ENCODE measurements around the gene MMS19. TPM values are rescaled to one million over a fixed set of nuclear protein-coding genes. Genes with fewer than 3 reads are reported as not detected.

The MMS19 gene
- total RNA-seq, 2 experiments from 2014 or later, result 74.8 to 95.7 TPM

DNA sequence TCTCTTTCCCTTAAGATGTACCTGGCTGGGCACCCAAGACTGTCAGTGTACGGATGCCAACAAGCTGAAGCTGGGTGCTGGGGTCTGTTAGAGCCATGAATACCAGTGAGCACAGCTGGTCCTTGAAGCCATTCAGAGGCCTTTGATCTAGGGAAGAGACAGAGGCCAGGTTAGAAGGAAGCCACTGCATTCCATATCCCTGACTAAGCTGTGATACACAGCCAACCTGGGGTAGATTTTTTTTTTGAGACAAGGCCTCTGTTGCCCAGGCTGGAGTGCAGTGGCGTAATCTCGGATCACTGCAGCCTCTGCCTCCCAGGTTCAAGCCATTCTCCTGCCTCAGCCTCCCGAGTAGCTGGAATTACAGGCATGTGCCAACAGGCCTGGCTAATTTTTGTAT is 31.5 kb downstream of the MMS19 start:
- H2AFZ ChIP-seq (ENCODE audit: low read length), result no peak overlapping the region
- no peak overlapping the region for H3K27ac ChIP-seq (ENCODE audit: low read depth, low read length, poor library complexity, severe bottlenecking)
- no TSS peak for BruUV-seq (replicated peaks)
- H3K79me2 ChIP-seq (ENCODE audit: insufficient read depth, low read depth, low read length), result no peaks in the 10 kb centered on the region
- no peaks in the 10 kb centered on the region for H3K9me2 ChIP-seq (ENCODE audit: insufficient read depth, low read length)
- CTCF ChIA-PET (ENCODE audit: unreplicated experiment), result interaction anchor here (0.8 kb wide), 1 partner anchor 188 kb away, joined by 3 read pairs; no protein-coding TSS in a partner anchor
- no peak overlapping the region for H3K4me3 ChIP-seq (ENCODE audit: low read depth, low read length, poor library complexity, severe bottlenecking)
- TF ChIP-seq EZH2phosphoT487 (IDR thresholded peaks at IDR 0.05; ENCODE audit: borderline replicate concordance, low read depth, low read length), result no peak
- TF ChIP-seq, protein P1, sequence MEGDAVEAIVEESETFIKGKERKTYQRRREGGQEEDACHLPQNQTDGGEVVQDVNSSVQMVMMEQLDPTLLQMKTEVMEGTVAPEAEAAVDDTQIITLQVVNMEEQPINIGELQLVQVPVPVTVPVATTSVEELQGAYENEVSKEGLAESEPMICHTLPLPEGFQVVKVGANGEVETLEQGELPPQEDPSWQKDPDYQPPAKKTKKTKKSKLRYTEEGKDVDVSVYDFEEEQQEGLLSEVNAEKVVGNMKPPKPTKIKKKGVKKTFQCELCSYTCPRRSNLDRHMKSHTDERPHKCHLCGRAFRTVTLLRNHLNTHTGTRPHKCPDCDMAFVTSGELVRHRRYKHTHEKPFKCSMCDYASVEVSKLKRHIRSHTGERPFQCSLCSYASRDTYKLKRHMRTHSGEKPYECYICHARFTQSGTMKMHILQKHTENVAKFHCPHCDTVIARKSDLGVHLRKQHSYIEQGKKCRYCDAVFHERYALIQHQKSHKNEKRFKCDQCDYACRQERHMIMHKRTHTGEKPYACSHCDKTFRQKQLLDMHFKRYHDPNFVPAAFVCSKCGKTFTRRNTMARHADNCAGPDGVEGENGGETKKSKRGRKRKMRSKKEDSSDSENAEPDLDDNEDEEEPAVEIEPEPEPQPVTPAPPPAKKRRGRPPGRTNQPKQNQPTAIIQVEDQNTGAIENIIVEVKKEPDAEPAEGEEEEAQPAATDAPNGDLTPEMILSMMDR (conservative IDR thresholded peaks at IDR 0.05; ENCODE audit: low read length), result no peak
- peaks cover 10% of the 10 kb centered on the region for H3K4me1 ChIP-seq (ENCODE audit: insufficient read depth, low read length, poor library complexity, severe bottlenecking)
- no peaks in the 10 kb centered on the region for H4K20me1 ChIP-seq (ENCODE audit: insufficient read depth, low read length)
- POLR2A ChIA-PET, result no interaction called here
- intact Hi-C loops (cut with micrococcal nuclease; ENCODE audit: unreplicated experiment), result no loop called here
- no peak for DNase-seq (ENCODE audit: low spot score)
- H3K9me3 ChIP-seq (ENCODE audit: low read length), result no peaks in the 10 kb centered on the region
- H3K4me2 ChIP-seq (ENCODE audit: low read length), result no peak overlapping the region
- H3K36me3 ChIP-seq (ENCODE audit: insufficient read depth, low read length), result peaks cover 98% of the 10 kb centered on the region

DNA sequence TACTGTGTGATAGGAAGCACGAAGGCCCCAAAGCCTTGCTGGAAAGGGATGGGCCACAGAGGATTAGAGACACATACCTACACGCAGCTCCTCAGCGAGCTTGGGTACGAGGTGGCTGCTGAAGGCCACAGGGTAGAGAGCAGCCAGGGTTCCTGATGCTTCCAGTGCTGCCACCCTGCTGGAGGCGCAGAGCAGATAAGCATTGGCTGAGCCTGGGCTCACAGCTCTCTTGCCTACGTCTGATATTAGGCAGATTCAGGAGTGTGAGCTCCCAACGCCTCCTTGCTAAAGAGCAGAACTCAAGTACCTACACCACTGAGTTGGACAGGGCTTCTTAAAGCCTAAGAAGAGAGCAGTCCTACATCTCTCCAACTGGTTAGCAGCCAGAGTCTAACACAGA is 32.2 kb downstream of the MMS19 start:
- no peaks in the 10 kb centered on the region for H3K79me2 ChIP-seq (ENCODE audit: insufficient read depth, low read depth, low read length)
- no peak overlapping the region for H3K4me3 ChIP-seq (ENCODE audit: low read depth, low read length, poor library complexity, severe bottlenecking)
- CTCF ChIA-PET (ENCODE audit: unreplicated experiment), result interaction anchor here (0.8 kb wide), 1 partner anchor 187 kb away, joined by 3 read pairs; no protein-coding TSS in a partner anchor
- H3K4me2 ChIP-seq (ENCODE audit: low read length), result no peak overlapping the region
- BruUV-seq (replicated peaks), result no TSS peak
- peaks cover 98% of the 10 kb centered on the region for H3K36me3 ChIP-seq (ENCODE audit: insufficient read depth, low read length)
- TF ChIP-seq EZH2phosphoT487 (IDR thresholded peaks at IDR 0.05; ENCODE audit: borderline replicate concordance, low read depth, low read length), result no peak
- TF ChIP-seq, protein P1 (conservative IDR thresholded peaks at IDR 0.05; ENCODE audit: low read length), result no peak
- no peaks in the 10 kb centered on the region for H3K9me2 ChIP-seq (ENCODE audit: insufficient read depth, low read length)
- POLR2A ChIA-PET, result interaction anchor here (0.6 kb wide), 1 partner anchor 44 kb away, joined by 6 read pairs; no protein-coding TSS in a partner anchor
- no peak overlapping the region for H2AFZ ChIP-seq (ENCODE audit: low read length)
- no peaks in the 10 kb centered on the region for H4K20me1 ChIP-seq (ENCODE audit: insufficient read depth, low read length)
- H3K9me3 ChIP-seq (ENCODE audit: low read length), result no peaks in the 10 kb centered on the region
- DNase-seq (ENCODE audit: low spot score), result no peak
- H3K27ac ChIP-seq (ENCODE audit: low read depth, low read length, poor library complexity, severe bottlenecking), result no peak overlapping the region
- intact Hi-C loops (cut with micrococcal nuclease; ENCODE audit: unreplicated experiment), result no loop called here
- peaks cover 10% of the 10 kb centered on the region for H3K4me1 ChIP-seq (ENCODE audit: insufficient read depth, low read length, poor library complexity, severe bottlenecking)

DNA sequence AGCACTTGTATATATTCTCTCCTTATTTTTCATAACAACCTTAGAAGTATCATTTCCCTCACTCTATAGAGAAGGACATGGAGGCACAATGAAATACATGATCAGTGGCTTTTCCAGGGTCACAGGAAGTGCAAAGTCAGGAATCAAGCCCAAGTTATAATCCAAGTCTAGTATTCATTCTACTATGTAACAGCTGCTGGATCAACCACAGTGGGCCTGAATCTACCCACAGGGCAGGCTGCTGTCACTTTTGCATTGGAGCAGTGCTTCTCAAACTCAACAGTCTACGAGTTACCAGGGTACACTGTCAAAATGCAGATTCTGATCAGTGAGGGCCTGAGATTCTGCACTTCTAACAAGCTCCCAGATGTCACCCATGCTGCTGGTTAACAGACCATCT is 34.0 kb downstream of the MMS19 start:
- H3K4me3 ChIP-seq (ENCODE audit: low read depth, low read length, poor library complexity, severe bottlenecking), result no peak overlapping the region
- H3K79me2 ChIP-seq (ENCODE audit: insufficient read depth, low read depth, low read length), result no peaks in the 10 kb centered on the region
- POLR2A ChIA-PET, result no interaction called here
- no peak overlapping the region for H2AFZ ChIP-seq (ENCODE audit: low read length)
- no peak overlapping the region for H3K4me2 ChIP-seq (ENCODE audit: low read length)
- no peak for DNase-seq (ENCODE audit: low spot score)
- peaks cover 10% of the 10 kb centered on the region for H3K4me1 ChIP-seq (ENCODE audit: insufficient read depth, low read length, poor library complexity, severe bottlenecking)
- H3K27ac ChIP-seq (ENCODE audit: low read depth, low read length, poor library complexity, severe bottlenecking), result no peak overlapping the region
- BruUV-seq (replicated peaks), result no TSS peak
- no peaks in the 10 kb centered on the region for H3K9me3 ChIP-seq (ENCODE audit: low read length)
- TF ChIP-seq, protein P1 (conservative IDR thresholded peaks at IDR 0.05; ENCODE audit: low read length), result no peak
- no peak for TF ChIP-seq EZH2phosphoT487 (IDR thresholded peaks at IDR 0.05; ENCODE audit: borderline replicate concordance, low read depth, low read length)
- no peaks in the 10 kb centered on the region for H4K20me1 ChIP-seq (ENCODE audit: insufficient read depth, low read length)
- no peaks in the 10 kb centered on the region for H3K9me2 ChIP-seq (ENCODE audit: insufficient read depth, low read length)
- CTCF ChIA-PET (ENCODE audit: unreplicated experiment), result no interaction called here
- intact Hi-C loops (cut with micrococcal nuclease; ENCODE audit: unreplicated experiment), result loop anchor here (5.0 kb wide), 1 partner anchor 33 kb away; the partner anchor contains the start of genes MMS19 and UBTD1
- peaks cover 98% of the 10 kb centered on the region for H3K36me3 ChIP-seq (ENCODE audit: insufficient read depth, low read length)
